HL-60 (cell line): Measurements from ENCODE around the gene EPC1.
"Not testable (repeated sequence)": the region's sequence is repeated elsewhere in the genome, so short reads cannot be mapped to it uniquely, and the experiment has no call there.

Experiments
- DNase-seq, 2 experiments: peaks; one replicate each; pipeline ENCODE4 v3.0.0-alpha.2; 2010 to 2020; ENCODE audit warnings: low read depth in 1 of 2, low spot score in 1 of 2
- H3K27ac ChIP-seq: fragments of 250-450 bp; sonication (Bioruptor Pico); replicated peaks from 2 replicates; pipeline ENCODE4 v1.5.1; 2020; ENCODE audit warnings: mild to moderate bottlenecking, moderate library complexity
- H3K27me3 ChIP-seq: fragments of 250-450 bp; sonication (Bioruptor Pico); 2 replicates; pipeline ENCODE4 v1.5.1; 2021; ENCODE audit warnings: mild to moderate bottlenecking, moderate library complexity; ENCODE audit not compliant: insufficient read depth, poor library complexity, severe bottlenecking
- H3K4me3 ChIP-seq: replicated peaks from 2 replicates; pipeline ENCODE4 v1.5.1; 2011; ENCODE audit warnings: mild to moderate bottlenecking, control low read depth, low read length; ENCODE audit not compliant: insufficient read depth
- GABPA ChIP-seq: IDR thresholded peaks from 2 replicates; pipeline ENCODE4 v1.6.1; 2012; ENCODE audit warnings: low read depth
- POLR2AphosphoS5 ChIP-seq: IDR thresholded peaks from 2 replicates; pipeline ENCODE4 v1.6.1; 2012; ENCODE audit warnings: low read depth
- SPI1 ChIP-seq: IDR thresholded peaks from 2 replicates; pipeline ENCODE4 v1.6.1; 2012; ENCODE audit warnings: low read depth, mild to moderate bottlenecking, borderline replicate concordance
- TF ChIP-seq, protein P1 (sequence below): IDR thresholded peaks from 2 replicates; pipeline ENCODE4 v1.6.1; 2012; ENCODE audit warnings: low read depth; ENCODE audit not compliant: insufficient replicate concordance
- TF ChIP-seq, protein P2 (sequence below): IDR thresholded peaks from one replicate; pipeline ENCODE4 v1.5.1; 2011; ENCODE audit warnings: low read length, control low read depth, inconsistent platforms; ENCODE audit not compliant: insufficient read depth

The EPC1 gene

DNA sequence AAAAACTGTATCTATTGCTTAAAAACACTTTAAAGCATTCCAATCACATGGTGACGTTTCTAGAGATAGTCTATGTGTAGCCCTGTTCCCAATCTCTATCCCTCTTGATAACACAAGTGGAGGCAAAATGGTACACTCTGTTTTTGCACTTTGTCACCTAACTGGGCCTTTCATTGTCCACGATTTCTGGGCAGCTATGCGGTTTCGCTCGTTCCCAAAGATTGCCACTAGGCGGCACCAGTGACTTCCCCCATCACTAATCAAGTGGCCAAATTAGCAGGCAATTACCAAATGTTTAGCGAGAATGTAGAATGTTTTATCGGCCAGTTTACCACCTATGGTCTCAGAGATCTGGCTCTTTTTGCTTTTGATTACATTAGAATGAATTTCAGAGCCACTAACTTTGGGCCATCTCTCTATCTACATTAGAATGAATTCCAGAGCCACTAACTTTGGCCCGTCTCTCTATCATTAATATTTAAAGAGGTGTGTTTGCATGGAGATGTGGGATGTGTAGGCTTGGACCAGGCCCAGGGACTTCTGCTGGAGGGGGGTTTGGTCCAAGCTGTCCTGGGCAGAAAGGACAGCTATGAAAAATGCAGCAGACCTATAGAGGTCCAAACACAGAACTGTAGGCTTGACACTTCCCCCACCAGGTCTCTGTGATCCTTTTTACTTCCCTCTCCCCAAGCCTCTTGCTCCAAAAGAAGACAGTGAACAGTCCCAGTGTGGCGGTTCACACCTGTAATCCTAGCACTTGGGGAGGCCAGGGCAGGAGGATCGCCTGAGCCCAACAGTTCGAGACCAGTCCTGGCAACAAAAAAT is 90.1 kb downstream of the EPC1 start:
- no peak overlapping the region for H3K4me3 ChIP-seq
- H3K27ac ChIP-seq, result no peak overlapping the region
- peak; percentile 15 to 64 for DNase-seq
- no peaks in the 10 kb centered on the region for H3K27me3 ChIP-seq
- TF ChIP-seq GABPA (no peak), POLR2AphosphoS5 (no peak), SPI1 (no peak)
- TF ChIP-seq, protein P1, sequence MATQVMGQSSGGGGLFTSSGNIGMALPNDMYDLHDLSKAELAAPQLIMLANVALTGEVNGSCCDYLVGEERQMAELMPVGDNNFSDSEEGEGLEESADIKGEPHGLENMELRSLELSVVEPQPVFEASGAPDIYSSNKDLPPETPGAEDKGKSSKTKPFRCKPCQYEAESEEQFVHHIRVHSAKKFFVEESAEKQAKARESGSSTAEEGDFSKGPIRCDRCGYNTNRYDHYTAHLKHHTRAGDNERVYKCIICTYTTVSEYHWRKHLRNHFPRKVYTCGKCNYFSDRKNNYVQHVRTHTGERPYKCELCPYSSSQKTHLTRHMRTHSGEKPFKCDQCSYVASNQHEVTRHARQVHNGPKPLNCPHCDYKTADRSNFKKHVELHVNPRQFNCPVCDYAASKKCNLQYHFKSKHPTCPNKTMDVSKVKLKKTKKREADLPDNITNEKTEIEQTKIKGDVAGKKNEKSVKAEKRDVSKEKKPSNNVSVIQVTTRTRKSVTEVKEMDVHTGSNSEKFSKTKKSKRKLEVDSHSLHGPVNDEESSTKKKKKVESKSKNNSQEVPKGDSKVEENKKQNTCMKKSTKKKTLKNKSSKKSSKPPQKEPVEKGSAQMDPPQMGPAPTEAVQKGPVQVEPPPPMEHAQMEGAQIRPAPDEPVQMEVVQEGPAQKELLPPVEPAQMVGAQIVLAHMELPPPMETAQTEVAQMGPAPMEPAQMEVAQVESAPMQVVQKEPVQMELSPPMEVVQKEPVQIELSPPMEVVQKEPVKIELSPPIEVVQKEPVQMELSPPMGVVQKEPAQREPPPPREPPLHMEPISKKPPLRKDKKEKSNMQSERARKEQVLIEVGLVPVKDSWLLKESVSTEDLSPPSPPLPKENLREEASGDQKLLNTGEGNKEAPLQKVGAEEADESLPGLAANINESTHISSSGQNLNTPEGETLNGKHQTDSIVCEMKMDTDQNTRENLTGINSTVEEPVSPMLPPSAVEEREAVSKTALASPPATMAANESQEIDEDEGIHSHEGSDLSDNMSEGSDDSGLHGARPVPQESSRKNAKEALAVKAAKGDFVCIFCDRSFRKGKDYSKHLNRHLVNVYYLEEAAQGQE, result no peak
- TF ChIP-seq, protein P2, sequence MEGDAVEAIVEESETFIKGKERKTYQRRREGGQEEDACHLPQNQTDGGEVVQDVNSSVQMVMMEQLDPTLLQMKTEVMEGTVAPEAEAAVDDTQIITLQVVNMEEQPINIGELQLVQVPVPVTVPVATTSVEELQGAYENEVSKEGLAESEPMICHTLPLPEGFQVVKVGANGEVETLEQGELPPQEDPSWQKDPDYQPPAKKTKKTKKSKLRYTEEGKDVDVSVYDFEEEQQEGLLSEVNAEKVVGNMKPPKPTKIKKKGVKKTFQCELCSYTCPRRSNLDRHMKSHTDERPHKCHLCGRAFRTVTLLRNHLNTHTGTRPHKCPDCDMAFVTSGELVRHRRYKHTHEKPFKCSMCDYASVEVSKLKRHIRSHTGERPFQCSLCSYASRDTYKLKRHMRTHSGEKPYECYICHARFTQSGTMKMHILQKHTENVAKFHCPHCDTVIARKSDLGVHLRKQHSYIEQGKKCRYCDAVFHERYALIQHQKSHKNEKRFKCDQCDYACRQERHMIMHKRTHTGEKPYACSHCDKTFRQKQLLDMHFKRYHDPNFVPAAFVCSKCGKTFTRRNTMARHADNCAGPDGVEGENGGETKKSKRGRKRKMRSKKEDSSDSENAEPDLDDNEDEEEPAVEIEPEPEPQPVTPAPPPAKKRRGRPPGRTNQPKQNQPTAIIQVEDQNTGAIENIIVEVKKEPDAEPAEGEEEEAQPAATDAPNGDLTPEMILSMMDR, result peak; percentile 93

DNA sequence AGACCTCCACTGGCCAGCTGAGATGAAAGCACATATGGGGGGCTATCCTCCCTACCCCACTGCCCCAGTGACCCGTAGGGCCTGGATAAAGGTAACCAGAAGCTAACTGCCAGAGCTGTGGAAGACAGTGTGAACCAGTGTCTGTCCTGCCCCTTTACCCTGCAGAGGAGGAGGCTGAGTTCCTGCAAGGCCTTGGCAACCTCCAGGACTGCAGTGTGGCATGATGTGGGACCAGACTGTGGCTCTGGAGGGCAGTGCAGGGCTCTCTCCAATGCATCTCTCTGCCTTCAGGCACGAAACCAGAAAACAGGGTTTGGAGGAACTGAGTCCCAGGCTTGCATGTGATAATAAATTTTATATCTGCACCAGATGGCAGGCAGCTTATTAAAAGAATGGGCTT is 93.1 kb downstream of the EPC1 start:
- TF ChIP-seq, protein P2, result no peak
- TF ChIP-seq GABPA, result no peak
- no peak for TF ChIP-seq SPI1
- TF ChIP-seq POLR2AphosphoS5, result no peak
- TF ChIP-seq, protein P1, result no peak
- no peak overlapping the region for H3K27ac ChIP-seq
- no peaks in the 10 kb centered on the region for H3K27me3 ChIP-seq
- DNase-seq, result no peak
- H3K4me3 ChIP-seq, result no peak overlapping the region

DNA sequence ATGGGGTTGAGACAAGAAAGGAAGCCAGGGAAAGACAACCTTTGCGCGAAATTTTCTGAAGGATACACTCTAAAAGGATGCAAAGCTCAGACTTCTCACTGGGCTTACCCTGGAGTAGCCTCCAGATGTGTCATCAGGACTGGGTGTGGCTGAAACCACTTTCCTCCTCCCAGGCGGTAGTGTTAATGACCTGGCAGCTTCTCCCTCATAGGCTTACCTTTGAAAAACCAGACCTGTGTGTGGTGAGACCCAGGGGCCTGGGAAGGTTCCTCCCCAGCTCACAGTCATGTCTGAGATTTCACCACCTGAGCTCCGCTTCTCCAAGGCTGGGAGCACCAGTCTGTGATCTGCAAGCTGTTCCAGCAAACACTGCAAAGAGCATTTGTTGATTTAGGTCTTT is 93.7 kb downstream of the EPC1 start:
- no peak overlapping the region for H3K27ac ChIP-seq

DNA sequence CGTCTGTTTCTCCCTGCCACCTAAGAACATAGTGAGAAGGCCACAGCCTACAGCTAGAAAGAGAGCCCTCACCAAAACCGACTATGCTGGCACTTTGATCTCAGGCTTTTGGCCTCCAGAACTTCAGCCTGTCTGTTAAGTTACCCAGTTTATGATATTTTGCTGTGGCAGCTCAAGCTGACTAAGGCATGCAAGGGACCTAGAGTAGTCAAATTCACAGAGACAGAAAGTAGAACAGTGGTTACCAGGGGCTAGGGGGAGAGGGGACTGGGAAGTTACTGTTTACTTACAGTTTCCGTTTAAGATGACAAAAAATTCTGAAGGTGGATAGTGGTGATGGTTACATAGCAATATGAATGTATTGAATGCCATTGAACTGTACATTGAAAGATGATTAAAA is 96.5 kb downstream of the EPC1 start:
- not testable (repeated sequence) for H3K27ac ChIP-seq, H3K4me3 ChIP-seq, DNase-seq

More for the DNA sequence above, 93.7 kb downstream of the EPC1 start:
- DNase-seq, result no peak
- no peak for TF ChIP-seq SPI1
- TF ChIP-seq POLR2AphosphoS5, result no peak
- TF ChIP-seq GABPA, result no peak
- TF ChIP-seq, protein P2, result no peak
- TF ChIP-seq, protein P1, result no peak
- H3K27me3 ChIP-seq, result no peaks in the 10 kb centered on the region
- no peak overlapping the region for H3K4me3 ChIP-seq

More for the DNA sequence above, 96.5 kb downstream of the EPC1 start:
- H3K27me3 ChIP-seq, result not testable (repeated sequence)
